Prostate gland (tissue), 2 donors: ENCODE measurements around the gene KCTD11.

Experiments
- CTCF ChIP-seq, 4 experiments: fragments of 200-600 bp in 2 of 4; fragments of 450-650 bp in 2 of 4; sonication (generic) in 2 of 4; IDR thresholded peaks; 1 replicate in 3 of 4; 2 replicates in 1 of 4; pipeline ENCODE4 v1.5.1; 2016 to 2019; ENCODE audit warnings: antibody characterized with exemption in 4 of 4, mild to moderate bottlenecking in 2 of 4, moderate library complexity in 2 of 4
- POLR2A ChIP-seq: fragments of 450-650 bp; IDR thresholded peaks from one replicate; pipeline ENCODE4 v1.6.1; 2016; ENCODE audit warnings: antibody characterized with exemption, mild to moderate bottlenecking
- POLR2AphosphoS5 ChIP-seq: sonication (generic); formaldehyde crosslinking; IDR thresholded peaks from one replicate; pipeline ENCODE4 v1.6.1; 2017; ENCODE audit warnings: antibody characterized with exemption

DNA sequence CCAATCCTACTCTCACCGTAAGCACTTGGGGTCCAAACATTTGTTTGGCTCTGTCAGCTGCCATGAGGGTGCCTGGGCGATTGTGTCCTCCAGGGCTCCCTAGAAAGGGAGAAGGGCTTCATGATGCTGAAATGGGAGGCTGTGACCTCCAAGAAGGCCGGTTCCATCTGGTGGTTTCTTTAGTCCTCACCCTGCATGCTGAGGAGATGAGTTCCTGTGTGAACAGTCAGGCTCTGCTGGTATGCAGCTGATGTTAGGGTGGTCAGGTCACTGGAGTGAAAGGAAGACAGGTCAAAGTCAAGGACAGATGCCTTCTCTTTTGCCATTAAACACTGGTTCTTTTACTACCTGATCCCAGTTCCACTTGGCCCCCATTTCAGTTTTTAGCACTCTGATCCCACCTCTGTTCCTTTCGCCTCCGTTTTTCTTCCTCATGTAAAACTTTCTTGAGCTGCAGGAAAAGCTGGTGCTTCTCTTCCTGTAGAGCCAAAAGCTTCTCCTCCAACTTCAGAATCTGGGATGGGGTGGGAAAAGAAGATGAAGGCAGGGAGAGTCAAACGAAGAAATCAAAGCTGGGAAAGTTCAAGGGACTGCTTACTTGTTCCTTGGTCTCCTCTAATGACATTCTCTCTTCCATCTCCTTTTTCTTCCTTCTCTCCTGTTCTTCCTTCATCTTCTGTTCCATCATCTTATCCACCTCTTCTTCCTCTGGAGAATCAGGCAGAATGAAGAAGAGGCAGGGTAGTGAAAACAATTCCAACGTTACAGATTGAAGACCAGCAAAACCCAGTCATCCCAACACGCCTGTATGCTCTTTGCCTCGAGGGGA is 37.9 kb upstream of the KCTD11 start:
- TF ChIP-seq CTCF (IDR thresholded peaks at IDR 0.05) (no peak), POLR2AphosphoS5 (no peak), POLR2A (no peak)
